Endometrium (tissue), 2 donors: ENCODE results near the gene PICK1.

Experiments
- FAIRE-seq: peaks from 2 replicates; lab custom pipeline; 2012; peaks lifted over from hg19 to GRCh38; lab: Jason Lieb, UNC
- donor health status: control.
- donor health status: control.

The PICK1 gene

GRCh38 chr22:38089474-38089851, 32.3 kb downstream of the PICK1 start:
- no peak for FAIRE-seq

GRCh38 chr22:38097058-38097457, 39.9 kb downstream of the PICK1 start:
- no peak for FAIRE-seq

- no peak for FAIRE-seq
Measured at GRCh38 chr22:38097557-38098409, 40.6 kb downstream of the PICK1 start.

GRCh38 chr22:38098410-38099249, 41.4 kb downstream of the PICK1 start:
- no peak for FAIRE-seq

- FAIRE-seq = no peak
Measured at GRCh38 chr22:38103641-38104040, 46.4 kb downstream of the PICK1 start.

- FAIRE-seq = no peak
Measured at GRCh38 chr22:38104084-38104483, 46.9 kb downstream of the PICK1 start.

GRCh38 chr22:38106814-38107578, 49.8 kb downstream of the PICK1 start:
- no peak for FAIRE-seq

- FAIRE-seq = no peak
Measured at GRCh38 chr22:38107692-38108515, 50.7 kb downstream of the PICK1 start.

GRCh38 chr22:38108561-38109319, 51.5 kb downstream of the PICK1 start:
- FAIRE-seq = no peak

- FAIRE-seq = no peak
Measured at GRCh38 chr22:38109371-38110001, 52.3 kb downstream of the PICK1 start.

GRCh38 chr22:38110008-38110862, 53.0 kb downstream of the PICK1 start, which contains the start of gene BAIAP2L2:
Gene BAIAP2L2, minus strand, starts transcription at chr22:38110684. Its CDS starts 159 bp downstream, at chr22:38110525.
- no peak for FAIRE-seq

GRCh38 chr22:38110863-38111852, 54.0 kb downstream of the PICK1 start:
- FAIRE-seq = no peak

GRCh38 chr22:38111925-38112355, 54.7 kb downstream of the PICK1 start:
- FAIRE-seq = no peak

GRCh38 chr22:38112381-38112780, 55.2 kb downstream of the PICK1 start:
- FAIRE-seq = no peak

- FAIRE-seq = no peak
Measured at GRCh38 chr22:38114484-38115398, 57.5 kb downstream of the PICK1 start.

GRCh38 chr22:38115423-38116205, 58.4 kb downstream of the PICK1 start:
- FAIRE-seq = no peak
